ENCODE data around the gene PAPPA. TPM values are rescaled to one million over a fixed set of nuclear protein-coding genes. Genes with fewer than 3 reads are reported as not detected.

Gene PAPPA
- 1 to 10 TPM; 1.6 to 5.5 (median 2.6) TPM for total RNA-seq
- polyA plus RNA-seq, result 1 to 10 TPM in 1 of 2 donors, under 1 TPM in 1; 0.61 to 2.9 TPM
- long read RNA-seq, donor 1, partial matches to known transcripts, result 1 of 2 reads
- long read RNA-seq, donor 1, other reads (novel, unspliced or antisense), result 1 of 2 reads
- long read RNA-seq, donor 2, partial matches to known transcripts, result 6 of 12 reads
- long read RNA-seq, donor 2, other reads (novel, unspliced or antisense), result 6 of 12 reads
- long read RNA-seq, donor 3, full-length matches to known transcripts, result 1 of 3 reads
- long read RNA-seq, donor 3, partial matches to known transcripts, result 0 of 3 reads
- long read RNA-seq, donor 3, other reads (novel, unspliced or antisense), result 2 of 3 reads

- peak; percentile 26 to 55 (median 43) for DNase-seq
- no peaks in the 10 kb centered on the region for H3K36me3 ChIP-seq
- 1% methylated on average over 28 to 41 of the region's 41 CpGs for WGBS, 3 donors
- peak within 1 kb of the TSS; percentile 66 to 90 for H3K27ac ChIP-seq
- no peaks in the 10 kb centered on the region for H3K27me3 ChIP-seq
- H3K4me3 ChIP-seq, result peak within 1 kb of the TSS; percentile 70
- intact Hi-C loops (cut with DNase I), result loop anchor here in 3 of 4 donors (5.0 to 10.0 kb wide), 3 partner anchors 211 to 418 kb away; no protein-coding TSS in a partner anchor
- peaks cover 9% of the 10 kb centered on the region for H3K4me1 ChIP-seq (ENCODE audit: insufficient read depth)
- TF ChIP-seq EP300 (IDR thresholded peaks at IDR 0.05) (no peak), POLR2A (IDR thresholded peaks at IDR 0.05) (no peak), CTCF (IDR thresholded peaks at IDR 0.05) (no peak)
- H3K9me3 ChIP-seq, result no peaks in the 10 kb centered on the region
Observed at GRCh38 chr9:116153765-116154333, at the start of gene PAPPA. TSS of gene PAPPA (plus strand) at chr9:116153791. CDS start at chr9:116154173, 382 bp downstream.

DNA sequence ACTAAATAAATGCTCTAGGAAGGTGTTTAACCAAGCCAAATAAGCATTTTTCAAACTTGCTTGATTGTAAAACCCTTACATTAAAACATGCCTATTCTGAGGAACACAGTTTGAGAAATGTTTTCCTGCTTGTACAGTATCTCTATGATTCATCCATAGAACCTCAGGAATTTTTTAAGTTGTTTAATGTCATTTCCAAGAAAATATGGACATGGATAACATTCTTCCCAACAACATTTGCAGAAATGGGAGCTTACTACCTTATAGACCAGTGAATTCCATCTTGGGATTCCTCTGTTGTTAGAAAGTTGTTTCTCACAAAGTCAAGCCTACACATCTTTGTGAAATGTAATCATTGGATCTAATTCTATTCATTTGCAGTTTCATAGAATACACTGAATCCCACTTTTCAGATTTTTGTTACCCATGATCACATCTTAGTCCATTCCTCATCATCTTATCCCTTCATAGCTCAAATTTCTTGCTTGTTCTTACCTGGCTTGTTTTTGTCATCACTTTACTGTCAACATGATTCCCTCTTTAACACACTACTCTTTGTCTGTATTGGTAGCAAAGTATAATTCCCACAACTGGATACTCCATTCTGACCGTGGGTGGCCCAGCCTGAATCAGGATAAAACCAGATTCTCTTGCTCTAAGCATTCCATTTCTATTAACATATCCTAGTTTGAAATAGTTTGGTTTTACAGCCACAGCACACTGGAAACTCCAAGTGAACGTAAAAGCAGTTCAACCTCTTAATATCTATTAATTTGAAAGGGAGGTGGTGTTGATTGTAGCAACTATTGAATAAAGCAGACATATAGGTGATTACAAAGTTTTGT lies 49.4 kb upstream of the PAPPA start:
- H3K27me3 ChIP-seq, result no peaks in the 10 kb centered on the region
- no peak for DNase-seq
- no peak overlapping the region for H3K4me3 ChIP-seq
- no peaks in the 10 kb centered on the region for H3K36me3 ChIP-seq
- intact Hi-C loops (cut with DNase I), result no loop called here
- H3K4me1 ChIP-seq (ENCODE audit: insufficient read depth), result no peaks in the 10 kb centered on the region
- TF ChIP-seq POLR2A (IDR thresholded peaks at IDR 0.05) (no peak), EP300 (IDR thresholded peaks at IDR 0.05) (no peak), CTCF (IDR thresholded peaks at IDR 0.05) (no peak)
- no peak overlapping the region for H3K27ac ChIP-seq
- 58 to 63% (median 59%) methylated on average over 2 of the region's 2 CpGs for whole genome bisulfite sequencing, 3 donors
- H3K9me3 ChIP-seq, result no peaks in the 10 kb centered on the region

DNA sequence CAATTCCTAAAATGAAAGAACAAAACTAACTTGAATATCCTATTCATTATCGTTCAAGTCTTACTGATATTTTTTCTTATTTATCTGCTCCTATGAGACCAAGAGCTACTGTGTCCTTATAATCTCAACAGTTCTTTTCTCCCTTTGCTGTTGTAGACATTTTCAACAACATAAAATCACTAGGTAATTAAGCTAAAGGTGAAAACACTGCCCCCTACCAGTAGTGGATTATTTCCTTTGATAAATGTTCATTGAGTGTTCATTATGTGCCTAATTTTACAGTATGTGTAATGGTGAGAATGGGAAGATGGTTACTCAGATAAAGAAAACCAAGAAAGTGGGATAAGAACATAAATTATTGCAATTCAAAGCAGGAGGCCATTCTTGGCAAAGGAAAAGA lies 41.4 kb upstream of the PAPPA start:
- H3K27me3 ChIP-seq, result no peaks in the 10 kb centered on the region
- H3K4me1 ChIP-seq (ENCODE audit: insufficient read depth), result no peaks in the 10 kb centered on the region

More for the DNA sequence above, 41.4 kb upstream of the PAPPA start:
- Histone ChIP-seq H3K9me3 (no peaks in the 10 kb centered on the region), H3K27ac (no peak overlapping the region), H3K36me3 (no peaks in the 10 kb centered on the region), H3K4me3 (no peak overlapping the region)
- TF ChIP-seq POLR2A (IDR thresholded peaks at IDR 0.05) (no peak), EP300 (IDR thresholded peaks at IDR 0.05) (no peak), CTCF (IDR thresholded peaks at IDR 0.05) (no peak)
- 80 to 89% (median 84%) methylated on average over 1 of the region's 1 CpG for WGBS, 3 donors
- intact Hi-C loops (cut with DNase I), result no loop called here
- no peak for DNase-seq
